ENCODE results near the gene NR2C2AP. TPM values are rescaled to one million over a fixed set of nuclear protein-coding genes. Genes with fewer than 3 reads are reported as not detected.
A peak's percentile ranks its signal among the peaks of the same experiment; 100 is the strongest.

NR2C2AP gene, protein sequence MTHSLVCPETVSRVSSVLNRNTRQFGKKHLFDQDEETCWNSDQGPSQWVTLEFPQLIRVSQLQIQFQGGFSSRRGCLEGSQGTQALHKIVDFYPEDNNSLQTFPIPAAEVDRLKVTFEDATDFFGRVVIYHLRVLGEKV
- polyA plus RNA-seq (2013, experiment 1 of 2) = 9.9 TPM
- 9.6 TPM for polyA plus RNA-seq (2013, experiment 2 of 2)

DNA sequence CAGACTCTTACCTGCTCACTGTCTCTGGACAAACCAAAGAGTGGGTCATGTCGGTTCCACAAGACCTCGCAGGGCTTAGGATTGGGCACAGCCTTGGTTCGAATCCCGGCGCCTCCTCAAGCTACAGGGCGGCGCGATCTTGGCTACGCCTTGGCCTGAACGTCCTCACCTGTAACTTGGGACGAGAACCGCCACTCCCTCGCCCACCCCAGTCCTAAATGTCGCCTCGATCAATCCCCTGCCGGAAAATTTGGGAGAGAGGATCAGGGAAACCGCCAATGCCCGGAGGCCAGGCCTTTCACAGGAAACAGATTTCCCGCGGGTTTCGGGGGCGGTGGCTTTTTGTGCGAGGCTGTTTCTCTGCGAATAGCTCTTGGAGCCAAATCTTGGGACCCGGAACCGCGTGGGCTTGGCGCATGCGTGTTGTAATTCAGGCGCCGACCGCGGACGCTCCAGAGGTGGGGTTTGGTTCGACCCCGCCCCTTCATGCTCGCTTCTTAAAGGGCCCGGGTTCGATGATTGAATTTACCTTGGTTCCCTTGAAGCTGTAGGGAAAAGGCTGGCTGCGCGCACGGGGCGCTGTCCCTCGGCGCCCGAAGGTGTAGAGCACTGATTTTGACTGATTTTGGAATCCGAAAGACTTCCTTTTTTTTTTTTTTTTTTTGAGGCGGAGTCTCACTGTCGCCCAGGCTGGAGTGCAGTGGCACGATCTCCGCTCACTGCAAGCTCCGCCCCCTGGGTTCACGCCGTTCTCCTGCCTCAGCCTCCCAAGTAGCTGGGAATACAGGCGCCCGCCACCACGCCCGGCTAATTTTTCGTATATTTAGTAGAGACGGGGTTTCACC lies at the start of gene NR2C2AP:
TSS of gene NR2C2AP (minus strand) at position 403 of the 845 bp plus-strand sequence. CDS start at position 49, 354 bp downstream.
- Histone ChIP-seq H3K27ac (ENCODE audit: low read depth, low read length) (peak within 1 kb of the TSS; percentile 57), H3K36me3 (ENCODE audit: insufficient read depth, low read length) (peaks cover 23% of the 10 kb centered on the region), H3K4me1 (ENCODE audit: insufficient read depth, low read length) (no peaks in the 10 kb centered on the region), H3K9me3 (ENCODE audit: insufficient read depth, low read depth, low read length) (no peaks in the 10 kb centered on the region), H3K9ac (ENCODE audit: low read depth, low read length) (peak within 1 kb of the TSS; percentile 89), H3K4me3 (ENCODE audit: low read length) (peak within 1 kb of the TSS; percentile 94), H3K27me3 (ENCODE audit: insufficient read depth, low read length) (peaks cover 40% of the 10 kb centered on the region)
- 7% methylated on average over 60 of the region's 60 CpGs for WGBS

DNA sequence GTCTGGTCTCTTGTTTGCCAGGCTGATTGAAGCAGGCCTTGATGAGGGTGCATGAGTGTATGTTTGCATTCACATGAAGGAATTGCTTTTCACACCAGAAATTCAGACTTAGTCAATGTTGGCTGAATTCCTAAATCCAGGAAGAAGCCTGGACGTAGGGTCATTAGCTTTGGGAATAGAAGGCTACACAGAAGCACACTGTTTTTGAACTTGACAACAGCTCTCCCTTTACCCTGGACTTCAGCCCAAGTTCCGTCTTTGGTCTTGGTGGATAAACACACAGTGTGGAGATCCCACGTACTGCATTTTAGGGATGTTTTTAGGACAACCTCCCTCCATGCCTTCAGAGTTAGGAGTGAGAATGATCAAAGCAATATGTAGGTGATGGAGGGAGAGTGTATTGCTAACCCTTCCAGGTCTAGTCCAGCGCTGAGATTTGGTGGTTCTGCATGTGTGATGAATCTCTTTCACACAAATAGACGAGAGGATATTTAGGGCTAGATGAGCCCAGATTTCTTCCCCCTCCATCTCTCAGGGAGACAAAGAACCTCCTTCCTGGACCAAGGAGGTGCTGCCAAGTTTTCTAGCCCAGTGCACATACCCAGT lies 47.1 kb upstream of the NR2C2AP start:
- no peak overlapping the region for H3K4me3 ChIP-seq (ENCODE audit: low read length)
- H3K4me1 ChIP-seq (ENCODE audit: insufficient read depth, low read length) = no peaks in the 10 kb centered on the region
- H3K36me3 ChIP-seq (ENCODE audit: insufficient read depth, low read length) = no peaks in the 10 kb centered on the region
- 84% methylated on average over 5 of the region's 5 CpGs for WGBS
- peaks cover 29% of the 10 kb centered on the region for H3K27me3 ChIP-seq (ENCODE audit: insufficient read depth, low read length)
- H3K27ac ChIP-seq (ENCODE audit: low read depth, low read length) = no peak overlapping the region
- no peak overlapping the region for H3K9ac ChIP-seq (ENCODE audit: low read depth, low read length)
- no peaks in the 10 kb centered on the region for H3K9me3 ChIP-seq (ENCODE audit: insufficient read depth, low read depth, low read length)

DNA sequence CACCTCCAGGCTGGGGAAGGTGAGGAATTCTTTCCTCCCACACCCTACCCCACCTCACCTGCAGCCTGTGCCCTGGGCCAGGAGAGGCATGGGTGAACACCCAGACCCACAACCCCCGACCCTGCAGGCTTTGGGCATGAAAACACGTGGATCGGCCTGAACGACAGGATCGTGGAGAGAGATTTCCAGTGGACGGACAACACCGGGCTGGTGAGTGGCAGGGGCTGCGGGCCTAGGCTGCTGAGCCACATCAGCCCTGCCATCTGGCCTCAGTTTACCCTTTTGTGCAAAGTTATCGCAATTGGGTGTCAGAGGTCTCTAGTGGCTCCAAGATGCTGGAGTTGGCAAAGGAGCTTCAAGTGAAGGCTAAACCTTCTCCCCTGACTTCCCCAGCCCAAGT lies 37.3 kb upstream of the NR2C2AP start:
- H3K4me1 ChIP-seq (ENCODE audit: insufficient read depth, low read length) = no peaks in the 10 kb centered on the region
- 85% methylated on average over 9 of the region's 9 CpGs for WGBS
- H3K36me3 ChIP-seq (ENCODE audit: insufficient read depth, low read length) = no peaks in the 10 kb centered on the region
- H3K27me3 ChIP-seq (ENCODE audit: insufficient read depth, low read length) = peaks cover 4% of the 10 kb centered on the region; the same call in 1 of the 2 replicates
- no peak overlapping the region for H3K4me3 ChIP-seq (ENCODE audit: low read length)
- H3K27ac ChIP-seq (ENCODE audit: low read depth, low read length) = no peak overlapping the region
- H3K9me3 ChIP-seq (ENCODE audit: insufficient read depth, low read depth, low read length) = no peaks in the 10 kb centered on the region
- H3K9ac ChIP-seq (ENCODE audit: low read depth, low read length) = no peak overlapping the region

DNA sequence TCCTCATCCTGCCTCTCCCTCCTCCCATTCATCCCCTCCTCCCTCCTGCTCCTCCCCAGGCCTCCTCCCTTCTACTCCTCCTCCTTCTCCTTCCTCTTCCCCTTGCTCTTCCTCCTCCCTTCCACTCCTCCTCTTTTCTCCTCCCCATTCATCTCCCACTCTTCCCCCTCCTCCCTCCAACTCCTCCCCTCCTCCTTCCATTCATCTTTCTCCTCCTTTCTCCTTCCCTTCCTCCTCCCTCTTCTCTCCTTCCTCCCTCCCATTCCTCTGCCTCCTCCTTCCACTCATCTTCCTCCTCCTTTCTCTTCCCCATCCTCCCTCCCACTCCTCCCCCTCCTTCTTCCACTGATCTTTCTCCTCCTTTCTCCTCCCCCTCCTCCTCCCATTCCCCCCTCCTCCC lies 36.5 kb upstream of the NR2C2AP start:
- Histone ChIP-seq H3K27me3 (ENCODE audit: insufficient read depth, low read length) (peaks cover 4% of the 10 kb centered on the region; the same call in 1 of the 2 replicates), H3K36me3 (ENCODE audit: insufficient read depth, low read length) (no peaks in the 10 kb centered on the region), H3K9ac (ENCODE audit: low read depth, low read length) (no peak overlapping the region), H3K4me1 (ENCODE audit: insufficient read depth, low read length) (no peaks in the 10 kb centered on the region), H3K4me3 (ENCODE audit: low read length) (no peak overlapping the region), H3K9me3 (ENCODE audit: insufficient read depth, low read depth, low read length) (peaks cover 3% of the 10 kb centered on the region), H3K27ac (ENCODE audit: low read depth, low read length) (no peak overlapping the region)

DNA sequence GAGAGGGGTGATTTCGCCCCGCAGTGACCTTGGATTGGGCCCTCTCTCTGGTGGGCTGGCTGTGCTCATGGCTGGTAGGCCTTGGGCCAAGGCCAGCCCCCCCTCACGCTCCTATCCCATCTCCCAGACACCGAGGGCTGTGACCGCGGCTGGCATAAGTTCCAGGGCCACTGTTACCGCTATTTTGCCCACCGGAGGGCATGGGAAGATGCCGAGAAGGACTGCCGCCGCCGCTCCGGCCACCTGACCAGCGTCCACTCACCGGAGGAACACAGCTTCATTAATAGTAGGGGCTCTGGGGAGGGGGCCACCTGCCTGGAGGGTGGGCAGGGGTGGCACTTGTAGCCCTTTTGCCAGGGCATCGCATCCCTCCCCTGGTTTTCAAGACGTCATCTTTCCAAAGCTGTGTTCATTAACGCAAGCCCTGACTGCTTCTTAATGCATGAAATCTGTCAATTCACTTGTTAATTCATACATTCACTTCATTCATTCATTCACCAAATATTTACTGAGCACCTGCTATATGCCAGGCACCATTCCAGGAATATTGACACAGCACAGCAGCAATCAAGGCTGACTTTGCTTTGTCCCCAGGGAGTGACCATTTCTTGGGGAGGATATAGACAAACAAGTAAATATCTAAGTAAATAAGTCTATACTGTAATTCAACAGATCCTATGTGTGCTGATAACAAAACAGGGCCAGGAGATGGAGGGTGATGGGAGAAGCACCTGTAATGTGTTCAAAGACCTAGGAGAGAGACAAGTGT lies 35.1 kb upstream of the NR2C2AP start:
- Histone ChIP-seq H3K36me3 (ENCODE audit: insufficient read depth, low read length) (no peaks in the 10 kb centered on the region), H3K9me3 (ENCODE audit: insufficient read depth, low read depth, low read length) (peaks cover 11% of the 10 kb centered on the region), H3K4me3 (ENCODE audit: low read length) (no peak overlapping the region), H3K4me1 (ENCODE audit: insufficient read depth, low read length) (no peaks in the 10 kb centered on the region), H3K9ac (ENCODE audit: low read depth, low read length) (no peak overlapping the region), H3K27ac (ENCODE audit: low read depth, low read length) (no peak overlapping the region), H3K27me3 (ENCODE audit: insufficient read depth, low read length) (peaks cover 4% of the 10 kb centered on the region; the same call in 1 of the 2 replicates)
- WGBS = 84% methylated on average over 18 of the region's 18 CpGs

DNA sequence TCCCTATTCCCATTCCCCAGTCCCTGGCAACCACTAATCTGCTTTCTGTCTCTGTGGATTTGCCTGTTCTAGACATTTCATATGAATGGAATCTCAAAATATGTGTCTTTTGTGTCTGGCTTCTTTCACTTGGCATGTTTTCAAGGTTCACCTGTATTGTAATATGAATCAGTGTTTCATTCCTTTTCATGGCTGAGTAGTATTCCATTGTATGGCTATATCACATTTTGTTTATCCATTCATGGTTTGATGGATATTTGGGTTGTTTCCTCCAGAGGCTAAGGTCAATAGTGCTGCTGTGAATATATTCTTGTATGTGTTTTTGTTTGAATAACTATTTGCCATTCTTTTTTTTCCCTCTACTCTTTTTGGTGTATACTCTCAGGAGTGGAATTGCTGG lies 33.0 kb upstream of the NR2C2AP start:
- Histone ChIP-seq H3K36me3 (ENCODE audit: insufficient read depth, low read length) (no peaks in the 10 kb centered on the region), H3K27ac (ENCODE audit: low read depth, low read length) (no peak overlapping the region), H3K9ac (ENCODE audit: low read depth, low read length) (no peak overlapping the region), H3K27me3 (ENCODE audit: insufficient read depth, low read length) (peaks cover 4% of the 10 kb centered on the region), H3K4me1 (ENCODE audit: insufficient read depth, low read length) (no peaks in the 10 kb centered on the region), H3K4me3 (ENCODE audit: low read length) (no peak overlapping the region), H3K9me3 (ENCODE audit: insufficient read depth, low read depth, low read length) (peaks cover 11% of the 10 kb centered on the region)

DNA sequence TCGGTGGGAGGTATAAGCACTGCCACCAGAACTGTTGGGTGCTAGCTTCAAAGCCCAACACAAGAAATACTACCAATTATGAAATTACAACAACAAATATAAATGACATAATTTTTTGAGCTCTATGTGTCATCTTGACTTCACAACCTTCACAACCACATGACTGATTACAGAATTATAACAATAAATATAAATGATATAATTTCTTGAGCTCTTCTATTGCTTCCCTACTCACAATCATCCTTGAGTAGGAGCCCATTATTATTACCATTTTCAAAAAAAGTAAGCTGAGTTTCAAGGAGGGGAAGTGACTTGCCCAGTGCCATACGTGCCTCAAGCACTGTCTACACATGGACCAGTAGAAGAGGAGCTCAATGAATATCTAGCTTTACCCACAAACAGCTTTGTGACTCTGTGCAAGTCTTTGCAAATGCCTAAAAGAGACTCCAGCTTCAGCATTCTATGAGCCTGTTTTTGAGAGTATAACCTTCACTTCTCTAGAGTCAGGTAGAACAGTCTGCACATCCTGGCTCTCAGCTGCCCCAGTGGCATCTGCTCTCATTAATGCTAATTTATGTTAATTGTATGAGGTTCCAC lies 31.1 kb upstream of the NR2C2AP start:
- Histone ChIP-seq H3K4me3 (ENCODE audit: low read length) (no peak overlapping the region), H3K36me3 (ENCODE audit: insufficient read depth, low read length) (no peaks in the 10 kb centered on the region), H3K9me3 (ENCODE audit: insufficient read depth, low read depth, low read length) (peaks cover 11% of the 10 kb centered on the region), H3K27me3 (ENCODE audit: insufficient read depth, low read length) (peaks cover 4% of the 10 kb centered on the region), H3K4me1 (ENCODE audit: insufficient read depth, low read length) (no peaks in the 10 kb centered on the region), H3K27ac (ENCODE audit: low read depth, low read length) (no peak overlapping the region), H3K9ac (ENCODE audit: low read depth, low read length) (no peak overlapping the region)
- 84% methylated on average over 2 of the region's 2 CpGs for WGBS

DNA sequence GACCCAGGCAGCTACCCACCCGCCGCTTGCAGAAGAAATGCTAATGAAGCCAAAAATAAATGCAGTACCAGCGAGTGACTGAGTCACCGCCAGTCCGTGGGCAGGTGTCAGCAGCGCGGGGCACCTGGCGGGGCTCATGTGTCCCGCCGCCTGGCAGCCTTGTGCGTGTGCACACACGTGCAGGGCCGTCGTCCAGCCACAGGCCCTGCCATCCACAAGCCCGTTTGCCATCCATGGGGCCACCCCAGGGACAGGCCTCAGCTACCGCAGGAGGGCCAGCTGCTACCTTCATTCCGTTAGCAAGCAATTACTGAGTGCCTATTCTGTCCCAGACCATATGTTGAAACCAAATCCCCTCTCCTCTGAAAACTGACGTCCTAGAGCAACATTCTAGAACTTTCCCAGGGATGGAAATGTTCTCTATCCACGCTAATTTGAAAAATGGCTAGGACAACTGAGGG lies 29.1 kb upstream of the NR2C2AP start:
- WGBS = 69% methylated on average over 19 of the region's 19 CpGs
- Histone ChIP-seq H3K4me3 (ENCODE audit: low read length) (no peak overlapping the region), H3K9ac (ENCODE audit: low read depth, low read length) (no peak overlapping the region), H3K36me3 (ENCODE audit: insufficient read depth, low read length) (no peaks in the 10 kb centered on the region), H3K4me1 (ENCODE audit: insufficient read depth, low read length) (no peaks in the 10 kb centered on the region), H3K27me3 (ENCODE audit: insufficient read depth, low read length) (peaks cover 9% of the 10 kb centered on the region), H3K9me3 (ENCODE audit: insufficient read depth, low read depth, low read length) (peaks cover 11% of the 10 kb centered on the region), H3K27ac (ENCODE audit: low read depth, low read length) (no peak overlapping the region)

DNA sequence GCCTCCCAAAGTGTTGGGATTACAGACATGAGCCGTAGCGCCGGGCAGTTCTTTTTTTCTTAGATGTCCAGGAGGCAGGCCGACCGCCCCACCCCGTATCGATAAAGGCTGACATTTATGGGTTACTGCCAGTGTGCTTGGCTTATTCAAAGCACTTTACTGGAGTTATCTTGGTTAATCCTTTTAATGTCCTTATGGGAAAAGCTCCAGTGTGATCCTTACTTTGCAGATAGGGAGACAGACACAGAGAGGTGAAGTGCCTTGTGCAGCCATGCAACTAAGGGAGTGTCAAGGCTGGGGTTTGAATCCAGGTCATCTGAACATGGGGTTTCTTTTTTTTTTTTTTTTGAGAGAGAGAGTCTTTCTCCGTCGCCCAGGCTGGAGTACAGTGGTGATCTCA lies 27.8 kb upstream of the NR2C2AP start:
- no peaks in the 10 kb centered on the region for H3K36me3 ChIP-seq (ENCODE audit: insufficient read depth, low read length)
- no peak overlapping the region for H3K9ac ChIP-seq (ENCODE audit: low read depth, low read length)
- H3K4me3 ChIP-seq (ENCODE audit: low read length) = no peak overlapping the region
- no peaks in the 10 kb centered on the region for H3K4me1 ChIP-seq (ENCODE audit: insufficient read depth, low read length)
- peaks cover 11% of the 10 kb centered on the region for H3K9me3 ChIP-seq (ENCODE audit: insufficient read depth, low read depth, low read length)
- WGBS = 88% methylated on average over 9 of the region's 9 CpGs
- H3K27me3 ChIP-seq (ENCODE audit: insufficient read depth, low read length) = peaks cover 12% of the 10 kb centered on the region
- no peak overlapping the region for H3K27ac ChIP-seq (ENCODE audit: low read depth, low read length)

DNA sequence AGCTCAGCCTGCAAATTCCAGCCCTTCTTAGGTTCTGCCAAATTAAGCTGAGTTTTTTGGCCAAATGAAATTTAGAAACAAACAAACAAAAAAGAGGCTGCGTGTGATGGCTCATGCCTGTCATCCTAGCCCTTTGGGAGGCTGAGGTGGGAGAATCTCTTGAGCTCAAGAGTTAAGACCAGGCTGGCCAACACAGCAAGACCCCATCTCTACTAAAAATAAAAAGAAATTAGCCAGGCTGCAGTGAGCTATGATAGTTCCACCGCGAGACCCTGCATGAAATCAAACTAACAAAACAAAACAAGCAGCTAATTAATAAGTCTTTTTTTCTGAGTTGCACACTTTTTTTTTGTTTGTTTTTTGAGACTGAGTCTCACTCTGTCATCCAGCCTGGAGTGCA lies 26.5 kb upstream of the NR2C2AP start:
- H3K9ac ChIP-seq (ENCODE audit: low read depth, low read length) = no peak overlapping the region
- peaks cover 8% of the 10 kb centered on the region for H3K9me3 ChIP-seq (ENCODE audit: insufficient read depth, low read depth, low read length)
- peaks cover 24% of the 10 kb centered on the region for H3K27me3 ChIP-seq (ENCODE audit: insufficient read depth, low read length)
- H3K36me3 ChIP-seq (ENCODE audit: insufficient read depth, low read length) = no peaks in the 10 kb centered on the region
- no peaks in the 10 kb centered on the region for H3K4me1 ChIP-seq (ENCODE audit: insufficient read depth, low read length)
- no peak overlapping the region for H3K27ac ChIP-seq (ENCODE audit: low read depth, low read length)
- WGBS = 87% methylated on average over 3 of the region's 3 CpGs
- H3K4me3 ChIP-seq (ENCODE audit: low read length) = no peak overlapping the region

All from HUES64 (cell line).